GM18517 (cell line): ENCODE measurements around the gene MEN1.
A peak's percentile ranks its signal among the peaks of the same experiment; 100 is the strongest.

Source experiments
- ATAC-seq: cut with Tn5 transposase; IDR thresholded peaks from one replicate; pipeline ENCODE4 v1.9.1; 2021; ENCODE audit warnings: mild to moderate bottlenecking, moderate library complexity; ENCODE audit not compliant: unreplicated experiment

The MEN1 gene

GRCh38 chr11:64803158-64803845 is 7.0 kb downstream of the MEN1 start, which contains the start of gene MAP4K2:
Gene MAP4K2 (minus strand): TSS chr11:64803214. CDS start chr11:64803149, 65 bp downstream.
- peak; percentile 49 for ATAC-seq

DNA sequence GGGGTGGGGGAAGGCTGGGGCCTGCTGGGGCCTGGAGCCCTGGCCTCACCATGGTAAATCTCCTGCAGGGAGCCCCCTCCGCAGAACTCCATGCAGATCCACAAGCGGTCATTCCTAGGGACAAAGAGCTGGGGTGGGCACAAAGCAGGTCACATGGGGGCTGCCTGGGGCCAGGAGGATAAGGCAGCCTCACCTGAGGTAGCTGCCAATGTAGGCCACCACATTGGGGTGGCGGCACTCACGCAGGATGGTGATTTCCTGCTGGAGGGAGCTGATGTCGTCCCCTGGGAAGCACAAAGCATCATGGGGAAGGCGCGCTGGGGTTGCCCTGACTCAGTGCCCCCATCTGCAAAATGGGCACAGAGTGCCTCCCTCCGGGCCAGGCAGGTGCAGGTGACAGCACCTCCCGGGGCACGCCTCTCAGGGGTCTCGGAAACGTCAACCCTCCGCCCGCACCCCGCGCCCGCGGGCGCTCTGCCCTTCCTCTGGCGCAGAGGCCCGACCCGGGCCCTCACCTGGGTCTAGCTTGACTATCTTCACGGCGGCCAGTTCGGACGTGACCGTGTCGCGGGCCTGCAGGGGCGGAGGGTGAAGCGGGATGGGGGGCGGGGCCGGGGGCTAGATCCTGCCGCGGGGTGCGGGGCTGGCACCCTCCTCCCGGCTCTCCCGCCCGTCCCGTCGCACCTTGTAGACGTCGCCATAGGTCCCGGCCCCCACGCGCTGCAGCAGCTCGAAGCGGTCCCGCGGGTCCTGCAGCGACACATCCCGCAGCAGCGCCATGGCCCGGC is 7.8 kb downstream of the MEN1 start:
- ATAC-seq, result peak; percentile 16

GRCh38 chr11:64801561-64802369 is 8.6 kb downstream of the MEN1 start:
- ATAC-seq, result no peak

DNA sequence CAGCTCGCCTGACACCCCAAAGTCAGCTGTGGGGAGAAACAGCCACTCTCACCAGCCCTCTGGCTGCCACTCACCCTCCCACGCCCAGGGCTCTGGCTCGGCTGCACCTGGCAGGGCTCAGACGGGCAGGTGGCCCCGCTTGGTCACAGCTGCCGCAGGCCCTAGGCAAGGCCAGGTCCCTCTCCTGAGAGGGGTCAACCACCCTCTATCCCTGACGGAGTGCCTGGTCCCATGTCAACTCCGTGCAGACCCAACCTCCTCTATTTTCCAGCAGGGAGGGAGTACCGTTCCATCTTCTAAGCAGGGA is 9.2 kb downstream of the MEN1 start:
- no peak for ATAC-seq

DNA sequence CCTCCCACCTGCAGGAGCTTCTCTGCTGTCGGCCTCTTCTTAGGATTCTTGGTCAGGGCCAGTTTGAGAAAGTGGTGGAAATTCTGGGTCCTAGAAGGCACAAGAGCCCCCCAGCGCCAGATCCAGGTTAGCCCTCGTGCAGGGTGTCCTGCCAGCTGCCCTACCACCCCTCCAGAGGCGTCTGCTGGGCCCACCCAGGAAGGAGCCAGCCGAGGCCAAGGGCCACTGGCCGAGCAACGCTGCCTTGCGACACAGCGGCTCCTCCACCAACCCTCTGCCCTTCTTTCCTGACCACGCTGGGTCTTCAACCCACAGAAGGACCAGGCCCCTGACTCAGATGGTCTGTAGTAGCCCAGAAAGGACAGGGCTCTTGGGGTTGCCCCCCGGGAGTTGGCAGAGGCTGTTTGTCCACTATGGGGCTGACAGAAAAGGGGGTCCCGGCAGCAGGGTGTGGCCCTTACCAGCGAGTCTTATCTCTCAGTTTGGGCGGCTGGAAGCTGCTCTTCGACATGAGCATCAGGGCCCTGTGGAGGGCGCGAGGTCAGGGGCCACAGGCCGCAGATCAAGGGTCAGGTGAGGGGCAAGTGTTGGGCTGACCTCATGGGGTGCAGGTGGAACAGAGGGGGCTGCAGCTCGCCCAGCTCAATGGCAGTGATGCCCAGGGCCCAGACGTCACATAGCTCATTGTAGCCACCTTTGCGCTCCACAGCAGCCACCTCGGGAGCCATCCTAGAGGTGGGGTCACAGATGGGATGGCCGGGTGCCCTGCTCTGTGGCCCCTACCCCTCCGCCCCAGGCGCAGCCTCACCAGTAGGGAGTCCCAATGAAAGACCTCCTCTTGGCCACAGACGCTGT is 9.8 kb downstream of the MEN1 start:
- ATAC-seq, result no peak

- ATAC-seq, result no peak
These were observed 10.6 kb downstream of the MEN1 start for GRCh38 chr11:64799623-64800302.

DNA sequence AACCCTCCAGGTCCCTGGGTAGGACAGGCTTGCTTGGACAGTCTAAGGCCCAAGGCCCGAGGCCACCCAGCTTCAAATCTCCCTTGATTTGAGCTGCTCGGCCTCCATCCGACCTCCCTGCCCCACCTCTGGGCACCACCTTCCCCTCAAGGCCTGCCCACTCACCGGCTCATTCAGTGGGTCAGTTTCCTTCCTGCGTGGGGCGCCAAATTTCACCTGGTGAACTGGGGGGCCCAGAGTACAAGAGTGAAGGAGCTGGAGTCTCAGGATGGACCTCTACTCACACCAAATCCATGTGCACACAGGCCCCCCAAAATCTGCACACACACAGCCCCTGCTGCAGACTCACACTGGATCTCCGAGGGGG is 11.1 kb downstream of the MEN1 start:
- no peak for ATAC-seq

DNA sequence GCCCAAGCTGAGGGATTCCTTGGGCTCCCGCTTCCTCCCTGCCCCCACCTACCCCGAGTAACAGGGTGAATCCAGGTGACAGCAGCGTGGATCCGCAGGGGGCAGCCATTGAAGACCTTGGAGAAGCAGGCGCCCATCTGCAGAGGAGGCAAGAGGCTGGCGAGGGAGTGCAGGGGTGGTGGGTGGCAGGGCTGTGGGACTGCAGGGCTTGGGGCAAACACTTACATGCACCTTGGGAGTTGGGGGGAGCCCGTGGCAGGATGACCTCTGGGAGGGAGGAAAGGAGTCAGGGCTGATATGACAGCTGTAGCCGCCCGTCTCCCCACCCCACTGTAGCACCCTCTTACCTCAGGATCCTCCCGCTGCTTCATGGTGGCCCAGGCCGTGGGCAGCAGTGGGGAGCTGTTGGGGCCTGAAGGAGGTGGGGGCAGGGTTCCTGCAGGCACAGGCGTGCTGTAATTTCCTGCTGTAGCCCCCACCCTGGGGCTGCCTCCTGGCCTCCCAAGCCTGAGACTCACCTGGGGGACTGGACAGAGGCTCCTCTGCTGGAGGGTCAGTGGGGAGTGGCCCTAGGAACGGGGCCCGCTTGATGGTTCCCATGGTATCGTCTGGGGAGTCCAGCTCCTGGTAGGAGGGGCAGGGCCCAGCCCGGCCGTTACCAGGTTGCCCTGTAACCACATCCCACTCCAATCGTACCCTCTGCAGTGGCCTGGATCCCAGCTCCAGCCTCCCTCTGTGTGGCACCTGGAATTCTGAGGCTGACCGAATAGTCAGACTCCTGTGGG is 13.4 kb downstream of the MEN1 start:
- no peak for ATAC-seq

- no peak for ATAC-seq
These were observed 14.1 kb downstream of the MEN1 start for GRCh38 chr11:64796047-64796756.

GRCh38 chr11:64794526-64794925 is 15.8 kb downstream of the MEN1 start:
- no peak for ATAC-seq

GRCh38 chr11:64793271-64794160 is 16.8 kb downstream of the MEN1 start:
- ATAC-seq, result no peak

GRCh38 chr11:64792482-64792881 is 17.9 kb downstream of the MEN1 start:
- ATAC-seq, result no peak

DNA sequence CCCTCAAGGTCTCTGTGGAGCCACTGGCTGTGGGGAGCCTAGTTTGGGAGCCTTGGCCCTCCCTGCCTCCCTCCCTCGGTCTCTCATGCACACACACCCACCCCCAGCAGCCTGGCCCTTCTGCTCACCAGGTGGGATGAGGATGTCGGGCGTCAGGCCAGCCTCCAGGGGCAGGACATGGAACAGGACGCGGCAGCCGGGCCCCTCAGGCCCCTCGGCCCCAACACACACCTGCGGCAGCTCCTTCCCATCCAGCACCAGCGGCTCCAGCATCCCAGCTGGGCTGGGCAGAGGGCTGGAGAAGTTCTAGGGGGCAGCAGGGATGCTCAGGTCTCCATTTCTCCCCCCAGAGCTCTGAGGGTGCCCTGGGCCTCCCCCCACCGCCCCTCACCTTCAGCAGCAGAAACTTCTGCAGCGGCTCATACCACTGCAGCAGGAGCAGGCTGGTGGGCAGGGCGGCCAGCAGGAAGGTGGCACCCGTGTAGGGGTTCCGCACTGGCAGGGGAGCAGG is 18.5 kb downstream of the MEN1 start:
- ATAC-seq, result no peak

GRCh38 chr11:64790205-64791095 is 19.9 kb downstream of the MEN1 start:
- no peak for ATAC-seq

- no peak for ATAC-seq
These were observed 20.8 kb downstream of the MEN1 start for GRCh38 chr11:64789331-64790204.
